Hepatocyte (in vitro differentiated cells): ENCODE data around the gene LCN1.

Experiments
- CTCF ChIP-seq: fragments of 200-600 bp; sonication (generic); IDR thresholded peaks from 2 replicates; pipeline ENCODE4 v1.5.1; 2016; ENCODE audit warnings: antibody characterized with exemption, mild to moderate bottlenecking; ENCODE audit not compliant: poor library complexity
- EZH2 ChIP-seq: fragments of 200-600 bp; sonication (generic); IDR thresholded peaks from 2 replicates; pipeline ENCODE4 v1.6.1; 2016; ENCODE audit warnings: antibody characterized with exemption, mild to moderate bottlenecking, borderline replicate concordance

- TF ChIP-seq CTCF (no peak), EZH2 (no peak)
Observed at GRCh38 chr9:135531096-135531495, 9.9 kb downstream of the LCN1 start.
